HepG2 (cell line): ENCODE data around the gene ADIPOR2.

ENCODE experiments used
- ARNT2 ChIP-seq: sonication (generic); formaldehyde crosslinking; IDR thresholded peaks from 2 replicates; pipeline ENCODE4 v1.8.0; 2022; ENCODE audit warnings: mild to moderate bottlenecking, low read depth, missing genetic modification reagents, moderate library complexity
- BCL3 ChIP-seq: sonication (generic); formaldehyde crosslinking; IDR thresholded peaks from 2 replicates; pipeline ENCODE4 v1.5.1; 2020; ENCODE audit warnings: mild to moderate bottlenecking, missing genetic modification reagents, moderate library complexity
- CAMTA2 ChIP-seq: sonication (generic); formaldehyde crosslinking; IDR thresholded peaks from 2 replicates; pipeline ENCODE4 v1.4.0; 2020; ENCODE audit warnings: mild to moderate bottlenecking, missing genetic modification reagents, borderline replicate concordance
- CHCHD3 ChIP-seq: sonication (generic); formaldehyde crosslinking; IDR thresholded peaks from 2 replicates; pipeline ENCODE4 v1.8.0; 2022; ENCODE audit warnings: mild to moderate bottlenecking, missing genetic modification reagents, moderate library complexity
- EP300 ChIP-seq, 3 experiments: sonication (generic) in 1 of 3; formaldehyde crosslinking in 1 of 3; IDR thresholded peaks; 2 replicates each; pipeline versions ENCODE4 v1.5.1 to v1.6.1; 2011 to 2020; ENCODE audit warnings: low read depth in 2 of 3, low read length in 2 of 3, borderline replicate concordance in 1 of 3, improper control_type of control experiment in 1 of 3, mild to moderate bottlenecking in 1 of 3, missing genetic modification reagents in 1 of 3, moderate library complexity in 1 of 3
- GABPA ChIP-seq, 2 experiments: IDR thresholded peaks; 2 replicates each; pipeline ENCODE4 v1.6.1; 2011 to 2016; ENCODE audit warnings: low read depth in 2 of 2, low read length in 1 of 2, missing biosample characterization in 1 of 2, missing genetic modification characterization in 1 of 2
- IRF2 ChIP-seq: IDR thresholded peaks from 2 replicates; pipeline ENCODE4 v1.6.1; 2018; ENCODE audit warnings: missing genetic modification reagents, missing compliant biosample characterization
- PCBP2 ChIP-seq: fragments of 200-400 bp; formaldehyde crosslinking; optimal IDR thresholded peaks from 2 replicates; pipeline ENCODE3; 2018; ENCODE audit warnings: low read length, low read depth; ENCODE audit not compliant: poor library complexity, severe bottlenecking
- RBM39 ChIP-seq: fragments of 200-400 bp; formaldehyde crosslinking; IDR thresholded peaks from one replicate; pipeline ENCODE4 v1.6.1; 2018; ENCODE audit warnings: antibody characterized with exemption, mild to moderate bottlenecking, low read depth, low read length; ENCODE audit not compliant: poor library complexity, severe bottlenecking
- REST ChIP-seq, 2 experiments: IDR thresholded peaks; 2 replicates each; pipeline ENCODE4 v1.6.1; 2011 to 2012; ENCODE audit warnings: low read length in 2 of 2, borderline replicate concordance in 1 of 2, low read depth in 1 of 2, mild to moderate bottlenecking in 1 of 2, moderate library complexity in 1 of 2
- ZNF672 ChIP-seq: sonication (generic); formaldehyde crosslinking; IDR thresholded peaks from 2 replicates; pipeline ENCODE4 v1.8.1; 2022; ENCODE audit warnings: missing genetic modification reagents

GRCh38 chr12:1737652-1738286 lies 46.9 kb downstream of the ADIPOR2 start:
- TF ChIP-seq GABPA (IDR thresholded peaks at IDR 0.05; ENCODE audit: low read depth, low read length) = no peak
- no peak for TF ChIP-seq GABPA (CRISPR knock-in tag; IDR thresholded peaks at IDR 0.05; ENCODE audit: low read depth)
- TF ChIP-seq EP300 (IDR thresholded peaks at IDR 0.05; ENCODE audit: low read depth in 2 of 2, low read length in 2 of 2) = no peak
- no peak for TF ChIP-seq EP300 (CRISPR knock-in tag; IDR thresholded peaks at IDR 0.05; ENCODE audit: borderline replicate concordance)
- no peak for TF ChIP-seq ZNF672 (CRISPR knock-in tag)
- no peak for TF ChIP-seq IRF2 (CRISPR knock-in tag)
- TF ChIP-seq BCL3 = no peak
- TF ChIP-seq REST (IDR thresholded peaks at IDR 0.05; ENCODE audit: borderline replicate concordance in 1 of 2, low read depth in 1 of 2, low read length in 2 of 2) = no peak
- no peak for TF ChIP-seq ARNT2 (CRISPR knock-in tag)
- no peak for TF ChIP-seq CAMTA2 (CRISPR knock-in tag)
- TF ChIP-seq CHCHD3 = no peak
- TF ChIP-seq PCBP2 = no peak
- no peak for TF ChIP-seq RBM39
